PC-3 (cell line): ENCODE data around the gene PADI3. TPM values are rescaled to one million over a fixed set of nuclear protein-coding genes. Genes with fewer than 3 reads are reported as not detected.

ENCODE experiments used
- ATAC-seq: fragments of 200-7000 bp; cut with Tn5 transposase; 2 replicates; pipeline ENCODE4 v1.9.1; 2020; ENCODE audit warnings: mild to moderate bottlenecking, moderate library complexity
- BruUV-seq: library from RNA; stranded (reverse); fragments of 400-500 nt; replicated peaks from 2 replicates; lab custom pipeline; 2021; lab: Mats Ljungman, UMichigan
- CTCF ChIA-PET: fragments of 300-600 bp; sonication (Branson Sonifier 250); formaldehyde crosslinking; loops from one replicate; lab custom pipeline; 2022; ENCODE audit warnings: antibody characterized with exemption; lab: Charles Lee
- POLR2A ChIA-PET: fragments of 300-600 bp; sonication (Branson Sonifier 250); formaldehyde crosslinking; loops from one replicate; lab custom pipeline; 2022; ENCODE audit warnings: antibody characterized with exemption; ENCODE audit not compliant: unreplicated experiment; lab: Charles Lee
- DNase-seq: peaks from one replicate; pipeline ENCODE4 v3.0.0-alpha.2; 2015
- H2AFZ ChIP-seq: fragments of 300-600 bp; sonication (generic); 2 replicates; pipeline ENCODE4 v1.6.0; 2016; ENCODE audit warnings: antibody characterized with exemption, low read length
- H3F3A ChIP-seq: fragments of 300-600 bp; sonication (generic); one replicate; pipeline ENCODE4 v1.6.0; 2017; ENCODE audit warnings: antibody characterized with exemption, low read length, control low read depth, mild to moderate bottlenecking; ENCODE audit not compliant: unreplicated experiment
- H3K27ac ChIP-seq: fragments of 300-600 bp; sonication (generic); 2 replicates; pipeline ENCODE4 v1.5.1; 2016; ENCODE audit warnings: mild to moderate bottlenecking, low read length
- H3K27me3 ChIP-seq: fragments of 300-600 bp; sonication (generic); 2 replicates; pipeline ENCODE4 v1.6.1; 2016; ENCODE audit warnings: low read length, mixed read lengths
- H3K36me3 ChIP-seq: fragments of 300-600 bp; sonication (generic); 2 replicates; pipeline ENCODE4 v1.6.1; 2016; ENCODE audit warnings: low read depth, mixed run types, low read length, mixed read lengths
- H3K4me1 ChIP-seq: fragments of 300-600 bp; sonication (generic); 2 replicates; pipeline ENCODE4 v1.5.1; 2016; ENCODE audit warnings: low read length; ENCODE audit not compliant: insufficient read depth
- H3K4me2 ChIP-seq: fragments of 300-600 bp; sonication (generic); 2 replicates; pipeline ENCODE4 v1.6.0; 2016; ENCODE audit warnings: low read length
- H3K4me3 ChIP-seq: fragments of 300-600 bp; sonication (generic); 2 replicates; pipeline ENCODE4 v1.5.1; 2016; ENCODE audit warnings: mild to moderate bottlenecking, low read length, mixed read lengths
- H3K79me2 ChIP-seq: fragments of 300-600 bp; sonication (generic); 2 replicates; pipeline ENCODE4 v1.6.1; 2017; ENCODE audit warnings: low read length, mixed read lengths
- H3K9ac ChIP-seq: fragments of 300-600 bp; sonication (generic); 2 replicates; pipeline ENCODE4 v1.6.0; 2016; ENCODE audit warnings: mild to moderate bottlenecking, low read length
- H3K9me2 ChIP-seq: fragments of 300-600 bp; sonication (generic); replicated peaks from 2 replicates; pipeline ENCODE4 v1.6.1; 2016; ENCODE audit warnings: mixed run types, low read length, mixed read lengths
- H3K9me3 ChIP-seq: fragments of 300-600 bp; sonication (generic); 2 replicates; pipeline ENCODE4 v1.6.1; 2016; ENCODE audit warnings: low read length, mixed read lengths
- H4K20me1 ChIP-seq: fragments of 300-600 bp; sonication (generic); 2 replicates; pipeline ENCODE4 v1.6.1; 2016; ENCODE audit warnings: low read length, mixed read lengths
- CTCF ChIP-seq: fragments of 300-600 bp; sonication (generic); conservative IDR thresholded peaks from 2 replicates; pipeline ENCODE4 v1.5.1; 2017; ENCODE audit warnings: antibody characterized with exemption, low read depth, mild to moderate bottlenecking, low read length
- EZH2 ChIP-seq: fragments of 300-600 bp; sonication (generic); IDR thresholded peaks from one replicate; pipeline ENCODE4 v1.6.1; 2017; ENCODE audit warnings: antibody characterized with exemption, mild to moderate bottlenecking, low read length; ENCODE audit not compliant: unreplicated experiment
- EZH2phosphoT487 ChIP-seq: fragments of 300-600 bp; sonication (generic); IDR thresholded peaks from 2 replicates; pipeline ENCODE4 v1.6.1; 2018; ENCODE audit warnings: mild to moderate bottlenecking, antibody characterized with exemption, low read length, borderline replicate concordance
- intact Hi-C: fragments of 100-400 bp; cut with micrococcal nuclease; formaldehyde crosslinking; loops from 2 replicates; pipeline ENCODE4 v1.9.0; 2023
- total RNA-seq: library from RNA; depleted of rRNA; stranded (reverse); fragments of >200 nt; gene quantifications from 2 replicates; pipeline ENCODE4 v1.2.3, GENCODE V29; 2014

PADI3 gene
- total RNA-seq, 1 experiment from 2014 or later, result 0.26 TPM

- BruUV-seq, result no TSS peak
- H3K79me2 ChIP-seq, result no peaks in the 10 kb centered on the region
- no peaks in the 10 kb centered on the region for H3K4me1 ChIP-seq
- no peaks in the 10 kb centered on the region for H3K9me3 ChIP-seq
- CTCF ChIA-PET, result no interaction called here
- H3K27ac ChIP-seq, result no peak overlapping the region
- H3K27me3 ChIP-seq, result no peaks in the 10 kb centered on the region
- H3K9me2 ChIP-seq, result no peaks in the 10 kb centered on the region
- intact Hi-C loops, result no loop called here
- ATAC-seq (no peak), DNase-seq (no peak)
- H4K20me1 ChIP-seq, result no peaks in the 10 kb centered on the region
- no peaks in the 10 kb centered on the region for H3F3A ChIP-seq
- H3K4me2 ChIP-seq, result no peak overlapping the region
- no peak overlapping the region for H3K9ac ChIP-seq
- POLR2A ChIA-PET, result no interaction called here
- no peaks in the 10 kb centered on the region for H3K36me3 ChIP-seq
- no peak overlapping the region for H2AFZ ChIP-seq
- TF ChIP-seq CTCF (no peak), EZH2phosphoT487 (no peak), EZH2 (no peak)
- no peak overlapping the region for H3K4me3 ChIP-seq
These were observed 9.8 kb downstream of the PADI3 start for GRCh38 chr1:17258758-17259130.

- intact Hi-C loops, result no loop called here
These were observed 10.5 kb downstream of the PADI3 start for GRCh38 chr1:17259233-17259873.

More at GRCh38 chr1:17259233-17259873, 10.5 kb downstream of the PADI3 start:
- Histone ChIP-seq H3F3A (no peaks in the 10 kb centered on the region), H3K27me3 (no peaks in the 10 kb centered on the region), H3K4me1 (no peaks in the 10 kb centered on the region), H3K9me3 (no peaks in the 10 kb centered on the region), H3K36me3 (no peaks in the 10 kb centered on the region), H2AFZ (no peak overlapping the region), H3K9ac (no peak overlapping the region), H3K27ac (no peak overlapping the region), H3K4me3 (no peak overlapping the region), H4K20me1 (no peaks in the 10 kb centered on the region), H3K4me2 (no peak overlapping the region), H3K79me2 (no peaks in the 10 kb centered on the region), H3K9me2 (no peaks in the 10 kb centered on the region)
- no peak for DNase-seq
- ChIA-PET CTCF (no interaction called here), POLR2A (no interaction called here)
- no peak for ATAC-seq
- BruUV-seq, result no TSS peak
- no peak for TF ChIP-seq CTCF
- TF ChIP-seq EZH2, result no peak
- TF ChIP-seq EZH2phosphoT487, result no peak
